Common myeloid progenitor, CD34-positive (primary cell): ENCODE results near the gene FUBP3. TPM values are rescaled to one million over a fixed set of nuclear protein-coding genes. Genes with fewer than 3 reads are reported as not detected.

Experiments used
- CTCF ChIA-PET: fragments of 350-600 bp; sonication (Branson Sonifier 250); formaldehyde crosslinking; loops from one replicate; lab custom pipeline; 2021; ENCODE audit warnings: antibody characterized with exemption; lab: Charles Lee
- POLR2A ChIA-PET: fragments of 350-600 bp; sonication (Branson Sonifier 250); formaldehyde crosslinking; loops from one replicate; lab custom pipeline; 2021; ENCODE audit warnings: antibody characterized with exemption; lab: Charles Lee
- DNase-seq, 3 donors: peaks; one replicate each; pipeline versions ENCODE4 v3.0.0 to v3.0.0-alpha.2; 2013
- H3K27ac ChIP-seq, 2 experiments: 1 replicate in 1 of 2; 2 replicates in 1 of 2; pipeline ENCODE4 v1.7.0; 2013; ENCODE audit warnings: inconsistent platforms in 2 of 2, low read length in 2 of 2, mild to moderate bottlenecking in 2 of 2, low read depth in 1 of 2, moderate library complexity in 1 of 2; ENCODE audit not compliant: severe bottlenecking in 2 of 2, insufficient read depth in 1 of 2, poor library complexity in 1 of 2
- H3K27me3 ChIP-seq, 5 experiments: replicated peaks in 2 of 5; 1 replicate in 3 of 5; 2 replicates in 2 of 5; pipeline versions ENCODE4 v1.6.1 to v1.7.0; 2013; ENCODE audit warnings: low read length in 4 of 5, mild to moderate bottlenecking in 2 of 5, moderate library complexity in 2 of 5, inconsistent platforms in 1 of 5; ENCODE audit not compliant: insufficient read depth in 5 of 5, control insufficient read depth in 4 of 5
- H3K36me3 ChIP-seq, 4 experiments: 1 replicate in 2 of 4; 2 replicates in 2 of 4; pipeline versions ENCODE4 v1.6.1 to v1.7.0; 2013; ENCODE audit warnings: low read length in 3 of 4, control low read depth in 1 of 4, mild to moderate bottlenecking in 1 of 4; ENCODE audit not compliant: control insufficient read depth in 4 of 4, insufficient read depth in 4 of 4
- H3K4me1 ChIP-seq, 4 experiments: 1 replicate in 3 of 4; 2 replicates in 1 of 4; pipeline versions ENCODE4 v1.6.1 to v1.7.1; 2013; ENCODE audit warnings: low read length in 3 of 4, mild to moderate bottlenecking in 3 of 4, control low read depth in 1 of 4, inconsistent platforms in 1 of 4, moderate library complexity in 1 of 4; ENCODE audit not compliant: control insufficient read depth in 4 of 4, insufficient read depth in 4 of 4; ENCODE audit errors: control extremely low read depth in 1 of 4
- H3K4me3 ChIP-seq, 7 experiments: 1 replicate in 4 of 7; 2 replicates in 3 of 7; pipeline versions ENCODE4 v1.5.1 to v1.7.0; 2013; ENCODE audit warnings: mild to moderate bottlenecking in 7 of 7, low read length in 6 of 7, moderate library complexity in 6 of 7, inconsistent platforms in 2 of 7, low read depth in 2 of 7, control low read depth in 1 of 7; ENCODE audit not compliant: insufficient read depth in 4 of 7, control insufficient read depth in 1 of 7; ENCODE audit errors: extremely low read depth in 1 of 7
- H3K9me3 ChIP-seq, 5 experiments: 1 replicate in 4 of 5; 2 replicates in 1 of 5; pipeline versions ENCODE4 v1.6.1 to v1.7.1; 2013; ENCODE audit warnings: low read length in 4 of 5, mild to moderate bottlenecking in 2 of 5, inconsistent platforms in 1 of 5, low read depth in 1 of 5, moderate library complexity in 1 of 5; ENCODE audit not compliant: control insufficient read depth in 4 of 5, insufficient read depth in 2 of 5; ENCODE audit errors: control extremely low read depth in 1 of 5
- WGBS: methylation state at CpG from one replicate; pipeline ENCODE4 v1.1.5; 2013; ENCODE audit not compliant: insufficient coverage; 5-methylcytosine and 5-hydroxymethylcytosine counted together
- polyA plus RNA-seq: library from polyadenylated mRNA; unstranded; fragments of 120-200 nt; gene quantifications from one replicate; pipeline ENCODE4 v1.2.1, GENCODE V29; 2013

Gene FUBP3
- 31.3 TPM for polyA plus RNA-seq

GRCh38 chr9:130578865-130579737 is at the start of gene FUBP3:
FUBP3 (plus strand) TSS chr9:130579577; CDS start chr9:130579681, 104 bp downstream.
- Histone ChIP-seq H3K36me3 (peaks cover 0 to 17% (median 2%) of the 10 kb centered on the region in 4 experiments), H3K4me1 (peaks cover 5 to 26% (median 20%) of the 10 kb centered on the region in 4 experiments), H3K4me3 (peak within 1 kb of the TSS; percentile 77 to 96 (median 91)), H3K27me3 (no peaks in the 10 kb centered on the region), H3K27ac (peak within 1 kb of the TSS; percentile 43 to 85), H3K9me3 (no peaks in the 10 kb centered on the region)
- DNase-seq: peak; percentile 66 to 75 (median 72)
- WGBS: 0% methylated on average over 49 of the region's 74 CpGs
- ChIA-PET POLR2A (no interaction called here), CTCF (no interaction called here)

GRCh38 chr9:130530938-130531337 is 48.4 kb upstream of the FUBP3 start:
- Histone ChIP-seq H3K27ac (no peak overlapping the region), H3K36me3 (no peaks in the 10 kb centered on the region), H3K27me3 (peaks cover 0 to 23% (median 11%) of the 10 kb centered on the region in 5 experiments), H3K4me1 (peaks cover 0 to 8% (median 3%) of the 10 kb centered on the region in 4 experiments), H3K4me3 (no peak overlapping the region), H3K9me3 (no peaks in the 10 kb centered on the region)
- 88% methylated on average over 8 of the region's 9 CpGs for WGBS
- no peak for DNase-seq
- CTCF ChIA-PET: no interaction called here
- POLR2A ChIA-PET: no interaction called here

- no peaks in the 10 kb centered on the region for H3K9me3 ChIP-seq
- H3K4me1 ChIP-seq: peaks cover 0 to 15% (median 8%) of the 10 kb centered on the region in 4 experiments
- no peak overlapping the region for H3K27ac ChIP-seq
- peaks cover 0 to 23% (median 16%) of the 10 kb centered on the region in 5 experiments for H3K27me3 ChIP-seq
- ChIA-PET CTCF (interaction anchor here (0.5 kb wide), 1 partner anchor 40 kb away, joined by 3 read pairs; no protein-coding TSS in a partner anchor), POLR2A (no interaction called here)
- 94% methylated on average over 6 of the region's 8 CpGs for WGBS
- no peak overlapping the region for H3K4me3 ChIP-seq
- peak in 2 of 3 donors; percentile 15 to 58 for DNase-seq
- H3K36me3 ChIP-seq: no peaks in the 10 kb centered on the region
These were observed 47.7 kb upstream of the FUBP3 start for GRCh38 chr9:130531670-130532069.

GRCh38 chr9:130532426-130533080 is 46.8 kb upstream of the FUBP3 start:
- CTCF ChIA-PET: no interaction called here
- POLR2A ChIA-PET: no interaction called here

GRCh38 chr9:130535818-130536521 is 43.4 kb upstream of the FUBP3 start:
- peak; percentile 47 to 75 (median 64) for DNase-seq
- POLR2A ChIA-PET: interaction anchor here (0.8 kb wide), 1 partner anchor 12 kb away, joined by 3 read pairs; no protein-coding TSS in a partner anchor
- Histone ChIP-seq H3K27me3 (peaks cover 0 to 39% (median 26%) of the 10 kb centered on the region in 5 experiments), H3K9me3 (no peaks in the 10 kb centered on the region), H3K36me3 (no peaks in the 10 kb centered on the region), H3K4me3 (peak overlapping the region in 5 of 7 experiments; percentile 20 to 58 (median 44)), H3K27ac (peak overlapping the region in 1 of 2 experiments; percentile 69), H3K4me1 (peaks cover 0 to 40% (median 19%) of the 10 kb centered on the region in 4 experiments)
- WGBS: 7% methylated on average over 14 of the region's 28 CpGs
- CTCF ChIA-PET: interaction anchor here (0.7 to 1.5 kb wide), 3 partner anchors 10 to 146 kb away, joined by 3 to 5 read pairs (median 4); no protein-coding TSS in a partner anchor

More at GRCh38 chr9:130532426-130533080, 46.8 kb upstream of the FUBP3 start:
- no peak overlapping the region for H3K4me3 ChIP-seq
- no peak for DNase-seq
- 93% methylated on average over 8 of the region's 10 CpGs for WGBS
- no peaks in the 10 kb centered on the region for H3K36me3 ChIP-seq
- H3K27me3 ChIP-seq: peaks cover 0 to 28% (median 20%) of the 10 kb centered on the region in 5 experiments
- no peaks in the 10 kb centered on the region for H3K9me3 ChIP-seq
- H3K4me1 ChIP-seq: peaks cover 0 to 24% (median 13%) of the 10 kb centered on the region in 4 experiments
- no peak overlapping the region for H3K27ac ChIP-seq

GRCh38 chr9:130536701-130537107 is 42.7 kb upstream of the FUBP3 start:
- Histone ChIP-seq H3K4me3 (no peak overlapping the region), H3K36me3 (no peaks in the 10 kb centered on the region), H3K4me1 (peaks cover 0 to 40% (median 19%) of the 10 kb centered on the region in 4 experiments), H3K27ac (peak overlapping the region in 1 of 2 experiments; percentile 69), H3K9me3 (no peaks in the 10 kb centered on the region), H3K27me3 (peaks cover 0 to 39% (median 26%) of the 10 kb centered on the region in 5 experiments)
- ChIA-PET CTCF (interaction anchor here (1.4 to 1.5 kb wide), 2 partner anchors 11 to 145 kb away, joined by 4 to 5 read pairs; no protein-coding TSS in a partner anchor), POLR2A (interaction anchor here (0.8 kb wide), 1 partner anchor 13 kb away, joined by 3 read pairs; no protein-coding TSS in a partner anchor)
- DNase-seq: peak in 1 of 3 donors; percentile 23
- WGBS: 72% methylated on average over 3 of the region's 3 CpGs
